ENCODE data around the gene TULP1.

The TULP1 gene

GRCh38 chr6:35484921-35485392, 27.7 kb downstream of the TULP1 start:
- Histone ChIP-seq H3F3A (ENCODE audit: insufficient read depth, low read length) (no peaks in the 10 kb centered on the region), H2AFZ (ENCODE audit: low read length) (no peak overlapping the region), H3K4me1 (ENCODE audit: insufficient read depth, low read length, severe bottlenecking) (no peaks in the 10 kb centered on the region), H3K9me2 (ENCODE audit: low read depth, low read length) (no peaks in the 10 kb centered on the region), H3K36me3 (ENCODE audit: insufficient read depth, low read length) (no peaks in the 10 kb centered on the region), H4K20me1 (ENCODE audit: insufficient read depth, low read length) (no peaks in the 10 kb centered on the region), H3K9ac (ENCODE audit: low read length) (no peak overlapping the region), H3K27ac (ENCODE audit: low read depth, low read length, poor library complexity, severe bottlenecking) (no peak overlapping the region), H3K9me3 (ENCODE audit: low read length) (no peaks in the 10 kb centered on the region), H3K27me3 (ENCODE audit: insufficient read depth, low read length) (peaks cover 4% of the 10 kb centered on the region), H3K4me2 (ENCODE audit: low read length) (no peak overlapping the region), H3K4me3 (ENCODE audit: low read depth, low read length, poor library complexity, severe bottlenecking) (no peak overlapping the region), H3K79me2 (ENCODE audit: insufficient read depth, low read length) (no peaks in the 10 kb centered on the region)
- TF ChIP-seq EZH2 (IDR thresholded peaks at IDR 0.05; ENCODE audit: borderline replicate concordance, low read length) (no peak), CTCF (IDR thresholded peaks at IDR 0.05; ENCODE audit: low read length) (no peak)

GRCh38 chr6:35483893-35484645, 28.6 kb downstream of the TULP1 start:
- Histone ChIP-seq H3K4me3 (ENCODE audit: low read depth, low read length, poor library complexity, severe bottlenecking) (no peak overlapping the region), H4K20me1 (ENCODE audit: insufficient read depth, low read length) (no peaks in the 10 kb centered on the region), H3K27ac (ENCODE audit: low read depth, low read length, poor library complexity, severe bottlenecking) (no peak overlapping the region), H3K9me3 (ENCODE audit: low read length) (no peaks in the 10 kb centered on the region), H3K9me2 (ENCODE audit: low read depth, low read length) (no peaks in the 10 kb centered on the region), H2AFZ (ENCODE audit: low read length) (no peak overlapping the region), H3K79me2 (ENCODE audit: insufficient read depth, low read length) (no peaks in the 10 kb centered on the region), H3K36me3 (ENCODE audit: insufficient read depth, low read length) (no peaks in the 10 kb centered on the region), H3K4me2 (ENCODE audit: low read length) (no peak overlapping the region), H3K27me3 (ENCODE audit: insufficient read depth, low read length) (peaks cover 4% of the 10 kb centered on the region; the same call in 1 of the 2 replicates), H3K9ac (ENCODE audit: low read length) (no peak overlapping the region), H3F3A (ENCODE audit: insufficient read depth, low read length) (no peaks in the 10 kb centered on the region), H3K4me1 (ENCODE audit: insufficient read depth, low read length, severe bottlenecking) (no peaks in the 10 kb centered on the region)
- TF ChIP-seq EZH2 (IDR thresholded peaks at IDR 0.05; ENCODE audit: borderline replicate concordance, low read length) (no peak), CTCF (IDR thresholded peaks at IDR 0.05; ENCODE audit: low read length) (no peak)

- Histone ChIP-seq H3K79me2 (ENCODE audit: insufficient read depth, low read length) (no peaks in the 10 kb centered on the region), H3F3A (ENCODE audit: insufficient read depth, low read length) (no peaks in the 10 kb centered on the region), H3K4me3 (ENCODE audit: low read depth, low read length, poor library complexity, severe bottlenecking) (no peak overlapping the region), H3K4me2 (ENCODE audit: low read length) (no peak overlapping the region), H3K9me3 (ENCODE audit: low read length) (no peaks in the 10 kb centered on the region), H3K9ac (ENCODE audit: low read length) (no peak overlapping the region), H3K4me1 (ENCODE audit: insufficient read depth, low read length, severe bottlenecking) (no peaks in the 10 kb centered on the region), H3K36me3 (ENCODE audit: insufficient read depth, low read length) (no peaks in the 10 kb centered on the region), H3K27ac (ENCODE audit: low read depth, low read length, poor library complexity, severe bottlenecking) (no peak overlapping the region), H4K20me1 (ENCODE audit: insufficient read depth, low read length) (no peaks in the 10 kb centered on the region), H3K27me3 (ENCODE audit: insufficient read depth, low read length) (peaks cover 4% of the 10 kb centered on the region; the same call in 1 of the 2 replicates), H2AFZ (ENCODE audit: low read length) (no peak overlapping the region), H3K9me2 (ENCODE audit: low read depth, low read length) (no peaks in the 10 kb centered on the region)
- no peak for TF ChIP-seq EZH2 (IDR thresholded peaks at IDR 0.05; ENCODE audit: borderline replicate concordance, low read length)
- TF ChIP-seq CTCF (IDR thresholded peaks at IDR 0.05; ENCODE audit: low read length), result no peak
These were observed 29.2 kb downstream of the TULP1 start for GRCh38 chr6:35483490-35483889.
